ENCODE results near the gene PBOV1. TPM values are rescaled to one million over a fixed set of nuclear protein-coding genes. Genes with fewer than 3 reads are reported as not detected.

PBOV1 gene
- total RNA-seq, result not detected in 2 replicates

GRCh38 chr6:138218449-138218848 lies at the start of gene PBOV1:
Gene PBOV1, minus strand, starts transcription at chr6:138218491. Its CDS starts 96 bp downstream, at chr6:138218395.

Other genes starting within 250 kb of the PBOV1 start
- gene PERP, start 111.1 kb downstream of the PBOV1 start, total RNA-seq, result 32.9 and 37.6 TPM in 2 replicates
- gene ARFGEF3, start 56.6 kb downstream of the PBOV1 start, total RNA-seq, result under 0.01 TPM in 2 replicates
- gene SMIM28, start 159.4 kb upstream of the PBOV1 start, total RNA-seq, result not detected in 2 replicates
- gene HEBP2, start 185.7 kb upstream of the PBOV1 start, total RNA-seq, result 33.5 and 47.0 TPM in 2 replicates

Measured in myometrial cell (primary cell).